NCI-H1436 treated with DMSO at 0.1 percent for 48 hours (cell line): ENCODE results near the gene HSDL2.

Experiments used
- DNase-seq: peaks from one replicate; lab custom pipeline; 2025; lab: John Stamatoyannopoulos, UW

Gene HSDL2

DNA sequence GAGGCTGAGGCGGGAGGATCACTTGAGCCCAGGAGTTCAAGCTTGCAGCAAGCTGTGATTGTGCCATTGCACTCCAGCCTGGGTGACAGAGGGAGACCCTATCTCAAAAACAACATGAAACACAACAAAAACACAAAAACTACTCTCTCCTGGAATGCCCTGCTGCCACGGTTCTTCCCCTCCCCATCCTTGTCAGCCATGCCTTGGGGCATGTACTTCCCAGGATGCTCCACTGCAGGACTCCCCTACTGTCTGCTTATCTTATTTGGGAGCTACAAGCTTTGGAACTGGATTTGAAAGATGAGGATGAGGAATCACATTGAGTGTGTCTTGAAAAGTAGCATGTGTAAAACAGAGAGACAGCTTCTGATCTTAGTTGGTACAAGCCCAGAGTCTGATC lies 66.6 kb downstream of the HSDL2 start:
- no peak for DNase-seq

GRCh38 chr9:112447283-112447761 lies 67.4 kb downstream of the HSDL2 start:
- no peak for DNase-seq

DNA sequence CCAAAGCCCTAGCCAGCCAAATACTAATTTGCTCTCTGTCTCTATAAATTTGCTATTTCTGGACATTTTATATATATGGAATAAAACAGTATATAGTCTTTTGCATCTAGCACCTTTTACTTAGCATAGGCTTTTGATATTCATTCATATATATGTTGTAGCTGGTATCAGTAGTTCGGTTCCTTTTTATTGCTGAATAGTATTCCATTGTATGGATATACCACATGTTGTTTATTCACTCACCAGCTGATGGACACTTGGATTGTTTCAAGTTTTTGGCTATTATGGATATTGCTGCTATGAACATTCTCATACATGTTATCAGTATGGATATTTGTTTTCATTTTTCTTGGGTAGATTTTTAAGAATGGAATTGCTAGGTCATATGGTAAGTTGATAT lies 82.9 kb downstream of the HSDL2 start:
- no peak for DNase-seq

- DNase-seq, result no peak
These were observed 85.4 kb downstream of the HSDL2 start for GRCh38 chr9:112465352-112465751.

DNA sequence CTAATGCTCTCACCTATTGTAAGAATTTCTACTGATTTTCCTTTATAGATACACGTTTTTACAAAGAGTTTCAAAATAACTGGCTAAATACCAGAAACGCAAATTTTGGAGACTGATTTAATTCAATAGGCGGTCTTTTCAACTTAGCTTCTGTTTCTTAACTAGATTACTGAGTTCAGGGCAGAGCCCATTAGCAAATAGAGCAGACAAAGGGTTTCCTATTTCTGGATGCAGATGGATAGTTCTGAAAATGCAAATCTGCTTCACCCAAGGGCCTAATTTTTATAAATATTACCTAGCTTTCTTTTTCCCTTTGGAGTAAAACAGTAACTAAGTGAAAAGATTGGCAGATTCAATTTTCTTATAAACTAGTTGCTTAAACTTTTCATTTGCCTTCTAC lies 93.1 kb downstream of the HSDL2 start:
- DNase-seq, result no peak

- DNase-seq, result no peak
These were observed 94.1 kb downstream of the HSDL2 start for GRCh38 chr9:112473986-112474385.

GRCh38 chr9:112475318-112475717 lies 95.4 kb downstream of the HSDL2 start:
- no peak for DNase-seq

DNA sequence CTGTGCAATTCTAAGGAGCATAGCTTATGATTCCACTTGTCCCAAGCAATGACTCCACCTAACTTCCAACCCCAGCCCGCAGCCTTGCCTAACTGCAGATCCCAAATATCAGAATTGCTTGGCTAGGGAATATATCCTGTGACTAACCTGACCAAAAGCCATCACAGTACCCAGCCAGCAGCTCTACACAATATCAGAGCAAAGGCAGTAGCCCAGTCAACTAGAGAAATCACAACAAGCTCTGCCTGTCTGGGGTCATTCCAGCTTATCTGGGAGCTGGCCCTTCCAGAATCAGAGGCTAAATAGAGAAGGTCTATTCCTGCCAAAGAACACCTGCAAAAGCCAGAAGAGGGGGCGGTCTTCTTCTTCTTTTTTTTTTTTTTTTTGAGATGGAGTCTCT lies 97.4 kb downstream of the HSDL2 start:
- DNase-seq, result no peak

DNA sequence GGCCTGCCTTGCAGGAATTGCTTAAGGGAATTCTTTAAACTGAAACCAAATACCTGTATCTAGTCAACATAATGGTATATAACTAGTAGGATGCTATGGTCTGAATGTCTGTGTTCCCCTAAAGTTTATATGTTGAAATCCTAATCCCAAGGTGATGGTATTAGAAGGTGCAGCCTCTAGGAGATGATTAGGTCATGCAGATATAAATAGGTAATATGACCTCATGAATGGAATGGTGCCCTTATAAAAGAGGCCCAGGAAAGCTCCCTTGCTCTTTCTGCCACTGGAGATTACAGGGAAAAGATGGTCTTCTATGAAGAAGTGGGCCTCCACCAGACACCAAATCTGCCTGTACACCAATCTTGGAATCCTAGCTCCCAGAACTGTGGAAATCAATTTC lies 99.3 kb downstream of the HSDL2 start:
- DNase-seq, result no peak

- no peak for DNase-seq
These were observed 104.7 kb downstream of the HSDL2 start for GRCh38 chr9:112484607-112485006.

DNA sequence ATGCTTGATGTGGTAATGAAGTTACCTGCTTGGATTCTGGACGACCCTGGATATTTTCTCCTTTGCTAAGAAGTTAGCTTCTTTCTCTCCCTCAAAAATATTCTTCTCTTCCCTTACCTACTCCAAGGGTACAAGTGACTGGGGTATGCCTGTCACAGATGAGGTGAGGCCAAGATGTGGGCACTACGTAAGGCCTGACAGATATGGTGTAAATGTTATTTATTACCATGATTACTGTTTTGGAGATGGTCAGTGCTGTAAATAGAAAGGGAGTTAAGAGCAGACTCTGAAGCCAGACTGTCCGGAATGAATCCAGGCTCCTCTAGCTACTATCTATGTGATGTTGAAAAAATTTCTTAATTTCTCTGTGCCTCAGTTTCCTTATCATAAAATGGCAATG lies 105.7 kb downstream of the HSDL2 start:
- DNase-seq, result no peak

GRCh38 chr9:112486221-112487007 lies 106.5 kb downstream of the HSDL2 start, which contains the start of gene KIAA1958:
Gene KIAA1958 (plus strand): TSS chr9:112486827. CDS start chr9:112574081, 87,254 bp downstream.
- peak; percentile 9 for DNase-seq

DNA sequence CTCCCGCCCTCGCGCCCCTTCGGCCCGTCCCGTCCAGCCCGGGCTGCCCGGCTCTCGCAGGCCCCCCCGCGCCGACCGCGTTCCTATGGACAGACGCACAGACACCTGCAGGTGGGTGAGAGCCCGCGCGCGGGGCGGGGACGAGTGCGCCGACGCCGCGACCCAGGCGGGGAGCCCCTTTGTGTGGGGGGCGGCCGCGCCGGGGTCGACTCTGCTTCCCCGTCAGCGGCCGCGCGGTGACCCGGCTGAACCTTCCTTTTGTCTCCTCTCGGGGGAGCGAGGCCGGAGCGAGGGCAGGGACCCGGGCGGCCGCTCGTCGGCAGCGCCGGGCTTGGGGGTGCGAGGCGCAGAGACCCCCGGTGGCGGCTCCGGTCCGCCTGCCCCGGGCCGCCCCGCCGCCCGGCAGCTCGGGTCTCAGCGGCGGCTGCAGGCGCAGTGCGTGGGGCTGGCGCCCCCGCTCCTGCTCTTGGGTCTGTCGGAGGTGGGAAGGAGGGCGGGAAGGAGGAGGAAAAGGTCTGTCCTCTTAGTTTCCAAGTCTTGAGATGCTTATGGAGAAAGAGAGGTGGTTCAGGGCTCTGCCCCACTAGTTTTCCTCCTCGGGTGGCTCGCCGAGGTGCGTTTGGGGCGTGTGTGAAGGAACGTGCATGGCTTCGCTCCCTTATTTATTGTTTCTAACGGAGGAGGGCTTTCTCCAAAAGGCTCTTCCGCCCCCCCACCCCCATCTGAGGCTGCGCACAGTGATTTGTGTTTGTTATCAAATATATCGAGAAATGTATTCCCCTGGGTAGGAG lies 107.3 kb downstream of the HSDL2 start:
- no peak for DNase-seq

DNA sequence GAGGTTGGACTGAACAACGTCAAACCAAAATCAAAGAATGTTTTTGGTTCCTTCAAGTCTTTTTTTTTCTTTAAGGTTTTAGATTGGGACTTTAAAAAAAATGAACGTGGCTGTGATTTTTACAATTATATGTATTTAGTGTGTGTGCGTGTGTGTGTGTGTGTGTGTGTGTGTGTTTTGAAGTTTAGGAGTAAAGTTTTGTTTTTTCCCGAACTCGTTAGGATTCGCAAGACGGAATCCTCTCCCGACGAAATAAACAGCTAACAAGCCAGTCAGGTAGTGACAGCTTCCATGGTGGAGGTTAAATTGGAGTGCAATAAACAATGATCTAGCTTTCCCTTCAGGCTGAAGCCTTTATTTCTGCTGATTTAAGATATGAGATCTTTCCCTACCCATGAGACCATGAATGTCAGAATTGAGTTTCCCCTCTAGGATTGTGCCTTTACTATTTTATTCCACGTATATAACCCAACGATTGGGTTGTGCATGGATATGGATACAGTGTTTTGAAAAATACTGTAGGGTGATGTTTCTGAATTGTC lies 108.0 kb downstream of the HSDL2 start:
- DNase-seq, result no peak

DNA sequence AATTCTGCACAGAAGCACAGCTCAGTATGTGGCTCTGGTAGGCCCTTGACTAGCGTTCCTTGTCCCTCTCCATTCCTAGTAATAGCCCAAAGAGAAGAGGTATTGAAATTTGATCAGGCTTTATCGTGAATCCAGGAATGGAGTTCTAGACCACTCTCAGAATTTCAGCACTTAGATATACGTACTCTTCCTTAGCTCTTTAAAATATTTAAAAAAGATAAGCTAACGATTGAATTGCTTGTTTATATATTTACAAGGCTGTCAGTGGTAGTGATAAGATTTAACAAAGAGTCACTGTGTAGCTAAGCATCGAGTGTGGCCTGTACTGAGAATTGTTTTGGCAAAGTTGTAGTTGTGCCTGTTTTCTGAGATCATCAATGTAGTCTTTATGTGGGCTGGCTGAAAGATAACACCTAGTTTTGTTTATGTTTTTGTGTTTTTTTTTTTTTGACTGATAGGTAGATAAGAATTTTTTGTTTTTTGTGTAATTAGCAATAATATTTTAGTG lies 109.2 kb downstream of the HSDL2 start:
- no peak for DNase-seq

DNA sequence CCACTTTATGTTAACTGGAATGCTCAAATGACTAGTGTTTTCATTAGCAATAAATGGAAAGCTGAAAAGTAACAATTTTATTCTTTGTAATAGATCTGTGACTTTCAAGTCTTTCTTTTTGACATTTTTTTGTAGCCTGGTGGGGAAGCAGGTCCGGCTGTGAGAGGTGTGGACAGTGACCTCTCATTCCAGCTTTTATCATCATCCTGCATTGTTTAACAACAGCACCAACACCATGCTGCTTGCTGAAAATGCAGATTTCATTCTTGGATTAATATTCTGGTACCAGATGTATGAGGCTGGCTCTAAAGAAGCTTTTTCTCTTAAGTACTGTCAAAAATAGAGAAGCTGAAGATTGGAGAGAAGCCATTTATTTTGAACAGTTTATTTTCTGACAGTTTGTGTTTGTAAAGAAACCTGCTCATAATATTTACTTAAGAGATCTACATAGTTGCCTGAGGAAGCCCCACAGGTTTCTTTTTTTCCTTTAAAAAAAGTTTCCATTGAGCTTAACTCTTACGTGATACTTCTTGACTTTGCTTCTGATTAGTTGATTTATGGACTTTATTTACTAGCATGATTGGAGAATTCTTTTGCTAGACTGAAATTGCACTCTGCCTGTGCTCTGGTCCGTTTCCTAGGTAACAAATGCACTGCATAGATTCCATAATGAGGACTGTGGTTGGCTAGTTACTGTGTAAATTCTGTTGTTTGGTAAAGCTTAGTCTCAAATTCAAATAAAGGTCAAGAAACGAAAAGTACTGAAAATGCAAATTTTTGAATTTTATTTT lies 110.2 kb downstream of the HSDL2 start:
- no peak for DNase-seq

DNA sequence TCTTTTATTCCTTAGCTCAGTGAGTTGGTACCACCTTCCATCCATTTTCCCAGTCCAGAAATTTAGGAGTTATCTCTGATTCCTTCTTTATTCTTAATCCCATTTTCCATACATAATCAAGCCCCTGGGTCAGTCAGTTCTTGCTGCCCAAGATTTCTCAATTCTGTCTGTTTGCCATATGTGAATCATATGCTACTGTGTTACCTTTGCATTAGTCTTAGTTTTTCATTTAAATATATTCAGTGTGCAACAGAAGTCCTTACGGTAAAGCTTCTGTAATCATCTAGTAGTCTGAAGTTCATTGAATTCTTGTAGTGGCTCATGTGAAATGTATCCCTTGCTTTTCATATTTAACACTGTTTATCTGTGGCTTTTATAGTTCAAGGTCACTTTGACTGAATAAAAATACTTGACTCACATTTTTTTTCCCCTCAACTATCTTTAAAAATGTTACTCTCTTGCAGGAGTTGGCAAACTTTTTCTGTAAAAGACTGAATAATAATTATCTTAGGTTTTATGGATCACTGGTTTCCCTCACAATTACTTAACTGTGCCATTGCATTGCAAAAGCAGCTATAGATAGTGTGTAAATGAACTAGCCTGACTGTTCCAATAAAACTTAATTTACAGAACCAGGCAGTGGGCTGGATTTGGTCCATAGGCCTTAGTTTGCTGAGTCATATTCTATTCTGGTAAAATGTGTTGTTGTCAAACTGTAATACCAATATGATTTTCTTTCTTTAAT lies 113.7 kb downstream of the HSDL2 start:
- no peak for DNase-seq

- no peak for DNase-seq
These were observed 114.2 kb downstream of the HSDL2 start for GRCh38 chr9:112494153-112494552.

DNA sequence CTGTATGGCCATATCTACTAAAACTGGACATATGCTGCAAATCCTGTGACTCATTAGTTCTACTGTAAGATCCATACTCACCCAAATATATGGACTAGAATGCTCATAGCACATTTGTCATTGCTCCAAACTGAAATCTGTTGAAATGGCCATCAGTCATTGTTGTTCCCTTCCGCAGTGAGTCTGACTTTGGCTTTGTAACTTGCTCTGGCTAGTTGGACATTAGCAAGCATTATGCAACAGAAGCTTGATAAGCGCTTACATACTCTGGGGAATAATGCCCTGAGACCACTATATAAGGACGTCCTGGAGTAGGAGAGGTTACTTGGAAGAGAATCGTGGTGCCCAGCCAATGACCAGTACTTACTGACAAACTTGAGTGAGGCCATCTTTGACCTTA lies 115.7 kb downstream of the HSDL2 start:
- DNase-seq, result no peak

DNA sequence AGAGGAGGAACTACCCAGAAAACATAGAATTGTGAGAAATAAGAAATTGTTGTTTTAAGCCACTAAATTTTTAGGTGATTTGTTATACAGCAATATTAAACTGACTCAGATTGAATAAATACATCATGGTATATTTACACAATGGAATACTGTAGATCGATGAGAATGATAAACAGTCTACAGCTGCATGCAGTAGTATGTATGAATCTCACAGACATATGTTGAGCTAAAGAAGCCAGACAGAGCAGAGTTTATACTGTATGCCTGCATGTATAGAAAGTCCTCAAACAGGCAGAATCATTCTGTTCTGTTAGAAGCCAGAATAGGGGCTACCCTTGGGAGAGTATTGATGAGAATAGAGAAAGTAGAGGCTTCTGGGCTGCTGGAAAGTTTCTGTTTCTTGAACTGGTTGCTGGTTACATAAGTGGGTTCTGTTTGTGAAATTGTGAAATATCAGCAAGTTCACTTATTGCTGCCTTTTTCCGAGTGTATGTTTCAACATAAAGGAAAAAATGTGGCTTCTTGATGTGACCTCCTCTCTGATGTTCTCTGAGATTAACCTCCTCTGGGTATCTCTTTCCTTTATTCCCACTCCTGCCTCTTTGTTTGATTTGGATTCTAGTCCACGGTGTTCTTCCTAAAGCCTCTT lies 116.3 kb downstream of the HSDL2 start:
- no peak for DNase-seq

DNA sequence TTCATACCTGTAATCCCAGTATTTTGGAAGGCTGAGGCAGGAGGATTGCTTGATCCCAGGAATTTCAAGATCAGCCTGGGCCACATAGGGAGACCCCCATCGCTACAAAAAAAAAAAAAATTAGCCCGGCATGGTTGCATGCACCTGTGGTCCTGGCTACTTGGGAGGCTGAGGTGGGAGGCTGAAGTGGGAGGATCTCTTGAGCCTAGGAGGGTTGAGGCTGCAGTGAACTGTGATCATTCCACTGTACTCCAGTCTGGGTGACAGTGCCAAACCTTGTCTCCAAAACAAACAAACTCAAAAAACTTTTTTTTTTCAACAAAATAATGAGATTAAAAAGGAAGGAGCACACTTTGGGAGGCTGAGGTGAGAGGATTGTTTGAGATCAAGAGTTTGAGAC lies 120.9 kb downstream of the HSDL2 start:
- no peak for DNase-seq
